Measurements from ENCODE around the gene IRF9.

GRCh38 chr14:24164518-24164991 lies 3.5 kb downstream of the IRF9 start:
- TF ChIP-seq, protein P1, sequence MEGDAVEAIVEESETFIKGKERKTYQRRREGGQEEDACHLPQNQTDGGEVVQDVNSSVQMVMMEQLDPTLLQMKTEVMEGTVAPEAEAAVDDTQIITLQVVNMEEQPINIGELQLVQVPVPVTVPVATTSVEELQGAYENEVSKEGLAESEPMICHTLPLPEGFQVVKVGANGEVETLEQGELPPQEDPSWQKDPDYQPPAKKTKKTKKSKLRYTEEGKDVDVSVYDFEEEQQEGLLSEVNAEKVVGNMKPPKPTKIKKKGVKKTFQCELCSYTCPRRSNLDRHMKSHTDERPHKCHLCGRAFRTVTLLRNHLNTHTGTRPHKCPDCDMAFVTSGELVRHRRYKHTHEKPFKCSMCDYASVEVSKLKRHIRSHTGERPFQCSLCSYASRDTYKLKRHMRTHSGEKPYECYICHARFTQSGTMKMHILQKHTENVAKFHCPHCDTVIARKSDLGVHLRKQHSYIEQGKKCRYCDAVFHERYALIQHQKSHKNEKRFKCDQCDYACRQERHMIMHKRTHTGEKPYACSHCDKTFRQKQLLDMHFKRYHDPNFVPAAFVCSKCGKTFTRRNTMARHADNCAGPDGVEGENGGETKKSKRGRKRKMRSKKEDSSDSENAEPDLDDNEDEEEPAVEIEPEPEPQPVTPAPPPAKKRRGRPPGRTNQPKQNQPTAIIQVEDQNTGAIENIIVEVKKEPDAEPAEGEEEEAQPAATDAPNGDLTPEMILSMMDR (IDR thresholded peaks at IDR 0.05; ENCODE audit: insufficient read depth, low read length) = no peak
- no peak for TF ChIP-seq POLR2AphosphoS5 (IDR thresholded peaks at IDR 0.05; ENCODE audit: low read depth)

All from HL-60 (cell line).